GM12878 (cell line): Measurements from ENCODE around the gene TPI1. TPM values are rescaled to one million over a fixed set of nuclear protein-coding genes. Genes with fewer than 3 reads are reported as not detected.

Experiments
- ATAC-seq: fragments of 200-7000 bp; cut with Tn5 transposase; 3 replicates; pipeline ENCODE4 v1.9.1; 2020; ENCODE audit warnings: mild to moderate bottlenecking, moderate library complexity
- BruUV-seq: library from RNA; stranded (reverse); fragments of 400-500 nt; replicated peaks from 2 replicates; lab custom pipeline; 2021; lab: Mats Ljungman, UMichigan
- CTCF ChIA-PET: fragments of 300-600 bp; sonication (Branson Sonifier 250); formaldehyde crosslinking; extraction: SDS; loops from one replicate; lab custom pipeline; 2021; ENCODE audit warnings: inconsistent platforms; lab: Yijun Ruan, JAX
- POLR2A ChIA-PET: fragments of 350-600 bp; formaldehyde crosslinking; extraction: SDS; loops from one replicate; lab custom pipeline; 2021; ENCODE audit warnings: inconsistent platforms; lab: Charles Lee
- RAD21 ChIA-PET: fragments of 300-600 bp; sonication (Branson Sonifier 250); formaldehyde crosslinking; loops from one replicate; lab custom pipeline; 2023; ENCODE audit warnings: antibody characterized with exemption; ENCODE audit not compliant: unreplicated experiment; lab: Charles Lee
- SMC1A ChIA-PET: fragments of 300-600 bp; sonication (Branson Sonifier 250); formaldehyde crosslinking; loops from one replicate; lab custom pipeline; 2023; ENCODE audit not compliant: unreplicated experiment, uncharacterized antibody; lab: Charles Lee
- DNase-seq: peaks from one replicate; pipeline ENCODE4 v3.0.0-alpha.2; 2011; ENCODE audit warnings: low read depth, low spot score
- FAIRE-seq: peaks from 3 replicates; lab custom pipeline; 2011; peaks lifted over from hg19 to GRCh38; lab: Jason Lieb, UNC
- H2AFZ ChIP-seq: 2 replicates; pipeline ENCODE4 v1.6.0; 2011; ENCODE audit warnings: low read depth, low read length, control low read depth; ENCODE audit not compliant: control insufficient read depth
- H3K27ac ChIP-seq: 2 replicates; pipeline ENCODE4 v1.5.1; 2011; ENCODE audit warnings: control low read depth; ENCODE audit not compliant: control insufficient read depth, insufficient read depth
- H3K27me3 ChIP-seq, 2 experiments: replicated peaks in 1 of 2; 2 replicates each; pipeline versions ENCODE4 v1.6.0 to v1.6.1; 2011; ENCODE audit warnings: low read length in 1 of 2; ENCODE audit not compliant: control insufficient read depth in 2 of 2, insufficient read depth in 2 of 2
- H3K36me3 ChIP-seq, 2 experiments: 2 replicates each; pipeline ENCODE4 v1.5.1; 2011; ENCODE audit warnings: low read length in 1 of 2; ENCODE audit not compliant: control insufficient read depth in 2 of 2, insufficient read depth in 2 of 2
- H3K4me1 ChIP-seq: 2 replicates; pipeline ENCODE4 v1.6.1; 2011; ENCODE audit warnings: mild to moderate bottlenecking, low read length, moderate library complexity, mixed read lengths; ENCODE audit not compliant: control insufficient read depth, insufficient read depth
- H3K4me2 ChIP-seq: 2 replicates; pipeline ENCODE4 v1.6.0; 2011; ENCODE audit warnings: control low read depth; ENCODE audit not compliant: control insufficient read depth, insufficient read depth
- H3K4me3 ChIP-seq: fragments of 200-600 bp; sonication (generic); 2 replicates; pipeline ENCODE4 v1.5.1; 2016
- H3K79me2 ChIP-seq: 2 replicates; pipeline ENCODE4 v1.6.0; 2011; ENCODE audit warnings: low read length; ENCODE audit not compliant: control insufficient read depth, insufficient read depth
- H3K9ac ChIP-seq: 2 replicates; pipeline ENCODE4 v1.8.0; 2011; ENCODE audit warnings: low read length, control low read depth, mixed read lengths; ENCODE audit not compliant: control insufficient read depth, insufficient read depth
- H3K9me3 ChIP-seq: replicated peaks from 3 replicates; pipeline ENCODE4 v1.5.1; 2011; ENCODE audit warnings: mild to moderate bottlenecking, low read length; ENCODE audit not compliant: control insufficient read depth, insufficient read depth
- H4K20me1 ChIP-seq: 2 replicates; pipeline ENCODE4 v1.6.0; 2011; ENCODE audit not compliant: control insufficient read depth, insufficient read depth
- CEBPB ChIP-seq, 2 experiments: fragments of 150-350 bp in 1 of 2; IDR thresholded peaks; 2 replicates each; pipeline ENCODE4 v1.6.1; 2012 to 2014; ENCODE audit warnings: low read depth in 2 of 2, low read length in 2 of 2, borderline replicate concordance in 1 of 2, inconsistent platforms in 1 of 2
- ETV6 ChIP-seq, 2 experiments: fragments of 450-650 bp in 1 of 2; IDR thresholded peaks in 1 of 2; conservative IDR thresholded peaks in 1 of 2; 2 replicates each; pipeline ENCODE4 v1.6.1; 2014; ENCODE audit warnings: antibody characterized with exemption in 1 of 2, borderline replicate concordance in 1 of 2, low read depth in 1 of 2, mild to moderate bottlenecking in 1 of 2, moderate library complexity in 1 of 2
- GATAD2B ChIP-seq: fragments of 450-650 bp; conservative IDR thresholded peaks from 2 replicates; pipeline ENCODE4 v1.6.1; 2017; ENCODE audit warnings: low read depth, mild to moderate bottlenecking, moderate library complexity
- HDAC2 ChIP-seq: fragments of 200-600 bp; sonication (generic); IDR thresholded peaks from 2 replicates; pipeline ENCODE4 v1.6.1; 2017
- NRF1 ChIP-seq: conservative IDR thresholded peaks from 2 replicates; pipeline ENCODE4 v1.6.1; 2011; ENCODE audit warnings: mild to moderate bottlenecking, low read depth, low read length, improper control_type of control experiment
- PAX5 ChIP-seq: IDR thresholded peaks from 2 replicates; pipeline ENCODE4 v1.6.1; 2011; ENCODE audit warnings: low read depth, low read length, borderline replicate concordance
- PML ChIP-seq: IDR thresholded peaks from 2 replicates; pipeline ENCODE4 v1.6.1; 2012; ENCODE audit warnings: low read length, inconsistent platforms
- POU2F2 ChIP-seq: IDR thresholded peaks from 3 replicates; pipeline ENCODE4 v1.6.1; 2011; ENCODE audit warnings: low read depth, mild to moderate bottlenecking, low read length, borderline replicate concordance
- SMARCA5 ChIP-seq: fragments of 450-650 bp; IDR thresholded peaks from 2 replicates; pipeline ENCODE4 v1.6.1; 2017; ENCODE audit warnings: mild to moderate bottlenecking
- TCF3 ChIP-seq: IDR thresholded peaks from 2 replicates; pipeline ENCODE4 v1.6.1; 2012; ENCODE audit warnings: low read depth, mild to moderate bottlenecking, low read length, borderline replicate concordance; ENCODE audit not compliant: insufficient read depth
- YBX1 ChIP-seq: fragments of 450-650 bp; IDR thresholded peaks from 2 replicates; pipeline ENCODE4 v1.6.1; 2016; ENCODE audit warnings: antibody characterized with exemption
- ZBTB33 ChIP-seq: fragments of 450-650 bp; IDR thresholded peaks from 2 replicates; pipeline ENCODE4 v1.6.1; 2017; ENCODE audit warnings: mild to moderate bottlenecking
- WGBS: methylation state at CpG from one replicate; pipeline ENCODE4 v1.1.6; 2016; ENCODE audit warnings: low lambda C conversion rate; ENCODE audit not compliant: insufficient replicate concordance, insufficient coverage; ENCODE audit errors: missing lambda C conversion rate; 5-methylcytosine and 5-hydroxymethylcytosine counted together
- in situ Hi-C: fragments of 300-500 bp; cut with MboI; formaldehyde crosslinking; loops from 9 replicates; pipeline ENCODE4 v1.14.3; 2018; ENCODE audit warnings: mixed read lengths
- intact Hi-C: fragments of 100-400 bp; cut with micrococcal nuclease; formaldehyde crosslinking; loops from one replicate; pipeline ENCODE4 v1.14.2; 2022; ENCODE audit not compliant: unreplicated experiment
- polyA plus RNA-seq, 11 experiments: library from polyadenylated mRNA; depleted of rRNA in 4 of 11; unstranded in 6 of 11; stranded (reverse) in 5 of 11; fragments of >200 nt; fragmentation: Nextera tagmentation in 4 of 11; fragmentation: Illumina TruSeq in 1 of 11; extraction: Ambion mirVana in 4 of 11; extraction: Trizol in 1 of 11; gene quantifications; 1 replicate in 1 of 11; 2 replicates in 10 of 11; pipeline versions ENCODE4 v1.2.1 to v1.2.3, GENCODE V29; 2011 to 2016; ENCODE audit warnings: inconsistent platforms in 2 of 11, missing spikeins in 2 of 11, low read depth in 1 of 11
- total RNA-seq, 4 experiments: library from RNA; depleted of rRNA in 3 of 4; stranded (reverse); fragments of >200 nt in 3 of 4; fragmentation: Illumina TruSeq in 1 of 4; extraction: Trizol in 1 of 4; gene quantifications; 2 replicates each; pipeline versions ENCODE4 v1.2.1 to v1.2.3, GENCODE V29; 2013 to 2021
- TF ChIP-seq, protein P1 (sequence below): fragments of 450-650 bp; IDR thresholded peaks from 2 replicates; pipeline ENCODE4 v1.6.1; 2018; ENCODE audit warnings: mild to moderate bottlenecking, low read depth, moderate library complexity; ENCODE audit not compliant: partially characterized antibody

Gene TPI1
- total and polyA plus RNA-seq, 10 of the 15 experiments (the other 5 are each of a cell fraction or from before 2014, with no cell fraction given): 916 to 7,349 (median 1,677) TPM

- no TSS peak for BruUV-seq
- H3K27ac ChIP-seq: no peak overlapping the region
- H2AFZ ChIP-seq: no peak overlapping the region
- H3K36me3 ChIP-seq: no peaks in the 10 kb centered on the region
- no peaks in the 10 kb centered on the region for H3K9me3 ChIP-seq
- FAIRE-seq (no peak), ATAC-seq (no peak), DNase-seq (no peak)
- no peaks in the 10 kb centered on the region for H3K79me2 ChIP-seq
- in situ Hi-C loops (no loop called here), intact Hi-C loops (no loop called here)
- H3K9ac ChIP-seq: no peak overlapping the region
- no peaks in the 10 kb centered on the region for H4K20me1 ChIP-seq
- 48% methylated on average over 5 of the region's 5 CpGs for whole genome bisulfite sequencing
- H3K4me3 ChIP-seq: no peak overlapping the region
- ChIA-PET CTCF (interaction anchor here (0.8 to 6.8 kb wide), 22 partner anchors 9 to 200 kb away, joined by 3 to 72 read pairs (median 5); partner anchors contain the start of genes CDCA3, COPS7A, MLF2 and PTMS), RAD21 (interaction anchor here (1.2 to 2.1 kb wide), 5 partner anchors 17 to 102 kb away, joined by 3 to 11 read pairs (median 4); partner anchors contain the start of genes MLF2 and USP5), SMC1A (interaction anchor here (0.7 to 5.8 kb wide), 8 partner anchors 9 to 137 kb away, joined by 3 to 35 read pairs (median 4); partner anchors contain the start of genes CDCA3 and MLF2), POLR2A (interaction anchor here (0.7 to 1.0 kb wide), 4 partner anchors 10 to 81 kb away, joined by 3 to 5 read pairs (median 3); partner anchors contain the start of genes CDCA3 and MLF2)
- H3K4me1 ChIP-seq: peaks cover 4% of the 10 kb centered on the region
- TF ChIP-seq ZBTB33 (no peak), GATAD2B (no peak), TCF3 (no peak), SMARCA5 (no peak), ETV6 (conservative IDR thresholded peaks at IDR 0.05 in 1 of 2, IDR thresholded peaks at IDR 0.05 in 1 of 2; ENCODE audit: borderline replicate concordance in 1 of 2, low read depth in 1 of 2) (no peak), CEBPB (IDR thresholded peaks at IDR 0.05; ENCODE audit: borderline replicate concordance in 1 of 2, low read depth in 2 of 2, low read length in 2 of 2) (no peak), PAX5 (no peak), POU2F2 (no peak), NRF1 (no peak), PML (no peak), YBX1 (no peak), HDAC2 (no peak)
- TF ChIP-seq, protein P1, sequence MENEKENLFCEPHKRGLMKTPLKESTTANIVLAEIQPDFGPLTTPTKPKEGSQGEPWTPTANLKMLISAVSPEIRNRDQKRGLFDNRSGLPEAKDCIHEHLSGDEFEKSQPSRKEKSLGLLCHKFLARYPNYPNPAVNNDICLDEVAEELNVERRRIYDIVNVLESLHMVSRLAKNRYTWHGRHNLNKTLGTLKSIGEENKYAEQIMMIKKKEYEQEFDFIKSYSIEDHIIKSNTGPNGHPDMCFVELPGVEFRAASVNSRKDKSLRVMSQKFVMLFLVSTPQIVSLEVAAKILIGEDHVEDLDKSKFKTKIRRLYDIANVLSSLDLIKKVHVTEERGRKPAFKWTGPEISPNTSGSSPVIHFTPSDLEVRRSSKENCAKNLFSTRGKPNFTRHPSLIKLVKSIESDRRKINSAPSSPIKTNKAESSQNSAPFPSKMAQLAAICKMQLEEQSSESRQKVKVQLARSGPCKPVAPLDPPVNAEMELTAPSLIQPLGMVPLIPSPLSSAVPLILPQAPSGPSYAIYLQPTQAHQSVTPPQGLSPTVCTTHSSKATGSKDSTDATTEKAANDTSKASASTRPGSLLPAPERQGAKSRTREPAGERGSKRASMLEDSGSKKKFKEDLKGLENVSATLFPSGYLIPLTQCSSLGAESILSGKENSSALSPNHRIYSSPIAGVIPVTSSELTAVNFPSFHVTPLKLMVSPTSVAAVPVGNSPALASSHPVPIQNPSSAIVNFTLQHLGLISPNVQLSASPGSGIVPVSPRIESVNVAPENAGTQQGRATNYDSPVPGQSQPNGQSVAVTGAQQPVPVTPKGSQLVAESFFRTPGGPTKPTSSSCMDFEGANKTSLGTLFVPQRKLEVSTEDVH: no peak
- no peak overlapping the region for H3K4me2 ChIP-seq
- H3K27me3 ChIP-seq: peaks cover 1 to 8% of the 10 kb centered on the region in 2 experiments
Observed at GRCh38 chr12:6834873-6835272, 32.5 kb upstream of the TPI1 start.
